SK-N-SH (cell line): ENCODE results near the gene CLASP1. TPM values are rescaled to one million over a fixed set of nuclear protein-coding genes. Genes with fewer than 3 reads are reported as not detected.
A peak's percentile ranks its signal among the peaks of the same experiment; 100 is the strongest.

Source experiments
- CTCF ChIA-PET: fragments of 300-600, 350-600 bp; formaldehyde crosslinking; extraction: SDS; loops from one replicate; lab custom pipeline; 2021; lab: Yijun Ruan, JAX
- POLR2A ChIA-PET: fragments of 350-600 bp; sonication (Branson Sonifier 250); formaldehyde crosslinking; extraction: SDS; loops from one replicate; lab custom pipeline; 2020; ENCODE audit warnings: antibody characterized with exemption, inconsistent platforms; lab: Yijun Ruan, JAX
- DNase-seq: peaks from one replicate; pipeline ENCODE4 v3.0.0; 2012
- H2AFZ ChIP-seq: fragments of 200-600 bp; sonication (generic); 2 replicates; pipeline ENCODE4 v1.8.1; 2016; ENCODE audit warnings: antibody characterized with exemption, mild to moderate bottlenecking, low read depth
- H3F3A ChIP-seq: fragments of 200-600 bp; sonication (generic); replicated peaks from 2 replicates; pipeline ENCODE3; 2016; ENCODE audit warnings: antibody characterized with exemption, mild to moderate bottlenecking; ENCODE audit not compliant: insufficient read depth
- H3K27ac ChIP-seq, 2 experiments: fragments of 200-500 bp in 1 of 2; fragments of 200-600 bp in 1 of 2; sonication (Bioruptor generic) in 1 of 2; sonication (generic), shearing (Covaris generic) in 1 of 2; 2 replicates each; pipeline versions ENCODE4 v1.5.1 to v1.6.1; 2014 to 2016; ENCODE audit warnings: low read depth in 2 of 2, inconsistent platforms in 1 of 2, low read length in 1 of 2, mild to moderate bottlenecking in 1 of 2, mixed read lengths in 1 of 2
- H3K27me3 ChIP-seq: fragments of 200-600 bp; sonication (generic), shearing (Covaris generic); 2 replicates; pipeline ENCODE4 v1.6.1; 2016; ENCODE audit warnings: mixed run types; ENCODE audit not compliant: insufficient read depth
- H3K36me3 ChIP-seq, 2 experiments: fragments of 200-500 bp in 1 of 2; fragments of 200-600 bp in 1 of 2; sonication (Bioruptor generic) in 1 of 2; sonication (generic) in 1 of 2; replicated peaks in 1 of 2; 2 replicates each; pipeline versions ENCODE3 to v1.5.1; 2014 to 2016; ENCODE audit warnings: low read length in 1 of 2, mild to moderate bottlenecking in 1 of 2; ENCODE audit not compliant: insufficient read depth in 2 of 2, control insufficient read depth in 1 of 2
- H3K4me1 ChIP-seq, 2 experiments: fragments of 200-500 bp in 1 of 2; fragments of 200-600 bp in 1 of 2; sonication (Bioruptor generic) in 1 of 2; sonication (generic), shearing (Covaris generic) in 1 of 2; 2 replicates each; pipeline versions ENCODE4 v1.5.1 to v1.6.1; 2014 to 2016; ENCODE audit warnings: low read depth in 1 of 2, low read length in 1 of 2, mixed run types in 1 of 2; ENCODE audit not compliant: insufficient read depth in 2 of 2, control insufficient read depth in 1 of 2
- H3K4me2 ChIP-seq: fragments of 200-600 bp; sonication (generic), shearing (Covaris generic); 2 replicates; pipeline ENCODE4 v1.6.1; 2017; ENCODE audit warnings: mixed run types
- H3K4me3 ChIP-seq, 2 experiments: fragments of 200-500 bp in 1 of 2; fragments of 200-600 bp in 1 of 2; sonication (Bioruptor generic) in 1 of 2; sonication (generic), shearing (Covaris generic) in 1 of 2; 2 replicates each; pipeline versions ENCODE4 v1.5.1 to v1.8.1; 2014 to 2016; ENCODE audit warnings: low read depth in 2 of 2, inconsistent platforms in 1 of 2, low read length in 1 of 2, mild to moderate bottlenecking in 1 of 2, mixed read lengths in 1 of 2, moderate library complexity in 1 of 2
- H3K79me2 ChIP-seq: fragments of 200-600 bp; sonication (generic); 2 replicates; pipeline ENCODE4 v1.8.1; 2017; ENCODE audit warnings: mild to moderate bottlenecking; ENCODE audit not compliant: insufficient read depth
- H3K9ac ChIP-seq: fragments of 200-600 bp; sonication (generic); 2 replicates; pipeline ENCODE4 v1.6.1; 2017; ENCODE audit warnings: mixed run types
- H3K9me2 ChIP-seq: fragments of 200-600 bp; sonication (generic); 2 replicates; pipeline ENCODE4 v1.6.1; 2017; ENCODE audit warnings: mixed run types
- H3K9me3 ChIP-seq: fragments of 200-600 bp; sonication (generic); 2 replicates; pipeline ENCODE4 v1.6.1; 2017; ENCODE audit warnings: mixed run types, mild to moderate bottlenecking, moderate library complexity
- H4K20me1 ChIP-seq: fragments of 200-600 bp; sonication (generic); 2 replicates; pipeline ENCODE4 v1.6.1; 2017; ENCODE audit warnings: mild to moderate bottlenecking, mixed run types; ENCODE audit not compliant: insufficient read depth
- EP300 ChIP-seq, 2 experiments: IDR thresholded peaks; 2 replicates each; pipeline versions ENCODE4 v1.4.0 to v1.6.1; 2012; ENCODE audit warnings: borderline replicate concordance in 1 of 2, low read depth in 1 of 2, low read length in 1 of 2
- FOSL2 ChIP-seq: IDR thresholded peaks from 2 replicates; pipeline ENCODE4 v1.4.0; 2012; ENCODE audit warnings: low read depth, mild to moderate bottlenecking, moderate library complexity, borderline replicate concordance
- JUND ChIP-seq: IDR thresholded peaks from 2 replicates; pipeline ENCODE4 v1.4.0; 2012
- NRF1 ChIP-seq: IDR thresholded peaks from 2 replicates; pipeline ENCODE4 v1.6.1; 2012; ENCODE audit warnings: low read depth, mild to moderate bottlenecking, low read length
- RCOR1 ChIP-seq: fragments of 150-350 bp; IDR thresholded peaks from 2 replicates; pipeline ENCODE4 v1.6.1; 2017; ENCODE audit warnings: antibody characterized with exemption, low read length
- SIN3A ChIP-seq: IDR thresholded peaks from 2 replicates; pipeline ENCODE4 v1.6.1; 2012; ENCODE audit warnings: low read depth, mild to moderate bottlenecking, low read length, moderate library complexity, borderline replicate concordance
- SMC3 ChIP-seq: IDR thresholded peaks from 2 replicates; pipeline ENCODE4 v1.6.1; 2012; ENCODE audit warnings: low read depth, low read length, improper control_type of control experiment
- TAF1 ChIP-seq: IDR thresholded peaks from 2 replicates; pipeline ENCODE4 v1.6.1; 2012; ENCODE audit warnings: low read depth, mild to moderate bottlenecking, low read length, moderate library complexity, borderline replicate concordance
- YY1 ChIP-seq: IDR thresholded peaks from 2 replicates; pipeline ENCODE4 v1.4.0; 2012; ENCODE audit warnings: low read depth, mild to moderate bottlenecking
- WGBS: methylation state at CpG from one replicate; pipeline ENCODE4 v1.1.6; 2017; ENCODE audit warnings: low lambda C conversion rate; 5-methylcytosine and 5-hydroxymethylcytosine counted together
- polyA plus RNA-seq, 3 experiments: library from polyadenylated mRNA; depleted of rRNA; stranded (reverse); fragments of >200 nt; gene quantifications; 2 replicates each; pipeline ENCODE4 v1.2.3, GENCODE V29; 2012
- TF ChIP-seq, protein P1 (sequence below): IDR thresholded peaks from 2 replicates; pipeline ENCODE4; 2012
- TF ChIP-seq, protein P2 (sequence below): IDR thresholded peaks from 2 replicates; pipeline ENCODE4 v1.6.1; 2012; ENCODE audit warnings: mild to moderate bottlenecking, low read depth, low read length, moderate library complexity
- TF ChIP-seq, protein P3 (sequence below): IDR thresholded peaks from 2 replicates; pipeline ENCODE4 v1.4.0; 2012; ENCODE audit warnings: low read depth, borderline replicate concordance

Gene CLASP1
- polyA plus RNA-seq, 1 of the 3 experiments (the other 2 are of a cell fraction): 4.9 TPM

DNA sequence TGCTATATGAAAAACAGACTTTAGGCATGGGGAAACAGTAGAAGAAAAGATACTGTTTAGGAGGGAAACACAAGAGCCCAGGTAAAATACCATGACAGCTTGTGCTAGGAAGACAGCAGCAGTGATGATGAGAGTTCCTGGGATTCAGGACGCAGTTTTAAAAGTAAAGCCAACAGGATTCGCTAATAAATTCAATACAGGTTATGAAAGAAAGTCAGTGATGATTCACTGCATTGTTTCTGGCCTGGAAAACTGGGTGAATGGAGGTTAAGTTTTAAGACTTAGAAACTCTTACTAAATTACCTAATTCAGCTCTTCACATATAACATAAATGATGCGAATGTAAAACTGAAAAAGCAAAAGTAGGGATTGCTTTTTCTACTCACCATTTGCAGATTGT, 146.5 kb downstream of the CLASP1 start:
- CTCF ChIA-PET: no interaction called here
- peak overlapping the region in 1 of 2 experiments; percentile 34; a peak in 2 of 4 replicates for H3K27ac ChIP-seq
- H3K79me2 ChIP-seq: peaks cover 35% of the 10 kb centered on the region
- H4K20me1 ChIP-seq: no peaks in the 10 kb centered on the region
- H3K9ac ChIP-seq: no peak overlapping the region
- peaks cover 10% of the 10 kb centered on the region for H3F3A ChIP-seq
- no peaks in the 10 kb centered on the region for H3K9me2 ChIP-seq
- DNase-seq: no peak
- no peaks in the 10 kb centered on the region for H3K9me3 ChIP-seq
- WGBS: 95% methylated on average over 3 of the region's 3 CpGs
- peak overlapping the region; percentile 34; the same call in 1 of the 2 replicates for H3K4me2 ChIP-seq
- TF ChIP-seq, protein P1, sequence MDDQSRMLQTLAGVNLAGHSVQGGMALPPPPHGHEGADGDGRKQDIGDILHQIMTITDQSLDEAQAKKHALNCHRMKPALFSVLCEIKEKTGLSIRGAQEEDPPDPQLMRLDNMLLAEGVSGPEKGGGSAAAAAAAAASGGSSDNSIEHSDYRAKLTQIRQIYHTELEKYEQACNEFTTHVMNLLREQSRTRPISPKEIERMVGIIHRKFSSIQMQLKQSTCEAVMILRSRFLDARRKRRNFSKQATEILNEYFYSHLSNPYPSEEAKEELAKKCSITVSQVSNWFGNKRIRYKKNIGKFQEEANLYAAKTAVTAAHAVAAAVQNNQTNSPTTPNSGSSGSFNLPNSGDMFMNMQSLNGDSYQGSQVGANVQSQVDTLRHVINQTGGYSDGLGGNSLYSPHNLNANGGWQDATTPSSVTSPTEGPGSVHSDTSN: no peak
- no peak for TF ChIP-seq JUND
- TF ChIP-seq EP300 (IDR thresholded peaks at IDR 0.05; ENCODE audit: borderline replicate concordance in 1 of 2, low read depth in 1 of 2, low read length in 1 of 2): no peak
- no peak for TF ChIP-seq FOSL2
- no peak for TF ChIP-seq TAF1
- TF ChIP-seq SMC3: no peak
- no peak for TF ChIP-seq NRF1
- no peak for TF ChIP-seq YY1
- TF ChIP-seq, protein P2, sequence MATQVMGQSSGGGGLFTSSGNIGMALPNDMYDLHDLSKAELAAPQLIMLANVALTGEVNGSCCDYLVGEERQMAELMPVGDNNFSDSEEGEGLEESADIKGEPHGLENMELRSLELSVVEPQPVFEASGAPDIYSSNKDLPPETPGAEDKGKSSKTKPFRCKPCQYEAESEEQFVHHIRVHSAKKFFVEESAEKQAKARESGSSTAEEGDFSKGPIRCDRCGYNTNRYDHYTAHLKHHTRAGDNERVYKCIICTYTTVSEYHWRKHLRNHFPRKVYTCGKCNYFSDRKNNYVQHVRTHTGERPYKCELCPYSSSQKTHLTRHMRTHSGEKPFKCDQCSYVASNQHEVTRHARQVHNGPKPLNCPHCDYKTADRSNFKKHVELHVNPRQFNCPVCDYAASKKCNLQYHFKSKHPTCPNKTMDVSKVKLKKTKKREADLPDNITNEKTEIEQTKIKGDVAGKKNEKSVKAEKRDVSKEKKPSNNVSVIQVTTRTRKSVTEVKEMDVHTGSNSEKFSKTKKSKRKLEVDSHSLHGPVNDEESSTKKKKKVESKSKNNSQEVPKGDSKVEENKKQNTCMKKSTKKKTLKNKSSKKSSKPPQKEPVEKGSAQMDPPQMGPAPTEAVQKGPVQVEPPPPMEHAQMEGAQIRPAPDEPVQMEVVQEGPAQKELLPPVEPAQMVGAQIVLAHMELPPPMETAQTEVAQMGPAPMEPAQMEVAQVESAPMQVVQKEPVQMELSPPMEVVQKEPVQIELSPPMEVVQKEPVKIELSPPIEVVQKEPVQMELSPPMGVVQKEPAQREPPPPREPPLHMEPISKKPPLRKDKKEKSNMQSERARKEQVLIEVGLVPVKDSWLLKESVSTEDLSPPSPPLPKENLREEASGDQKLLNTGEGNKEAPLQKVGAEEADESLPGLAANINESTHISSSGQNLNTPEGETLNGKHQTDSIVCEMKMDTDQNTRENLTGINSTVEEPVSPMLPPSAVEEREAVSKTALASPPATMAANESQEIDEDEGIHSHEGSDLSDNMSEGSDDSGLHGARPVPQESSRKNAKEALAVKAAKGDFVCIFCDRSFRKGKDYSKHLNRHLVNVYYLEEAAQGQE: no peak
- TF ChIP-seq SIN3A: no peak
- POLR2A ChIA-PET: no interaction called here
- peaks cover 2 to 25% of the 10 kb centered on the region in 2 experiments; a peak in 2 of 4 replicates for H3K4me1 ChIP-seq
- H3K4me3 ChIP-seq: no peak overlapping the region
- H2AFZ ChIP-seq: no peak overlapping the region
- H3K27me3 ChIP-seq: no peaks in the 10 kb centered on the region
- peaks cover 26 to 35% of the 10 kb centered on the region in 2 experiments for H3K36me3 ChIP-seq

DNA sequence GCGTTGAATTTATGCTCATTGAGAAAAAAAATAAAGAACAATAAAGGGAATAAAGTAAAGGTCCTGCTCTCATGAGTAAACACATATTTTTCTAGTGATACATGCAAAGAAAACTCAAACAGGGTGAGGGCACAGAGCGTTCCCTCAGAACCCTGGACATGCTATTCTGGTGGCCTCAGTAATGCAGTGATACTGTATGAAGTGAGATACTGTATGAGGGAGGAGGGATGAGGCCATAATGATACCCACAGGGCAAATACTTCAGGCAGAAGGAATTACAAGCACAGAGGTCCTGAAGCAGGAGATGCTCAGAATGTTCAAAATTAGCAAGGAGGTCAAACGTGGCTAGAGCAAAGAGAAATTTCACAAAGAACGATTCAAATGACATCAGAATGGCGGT, 147.0 kb downstream of the CLASP1 start:
- no peak overlapping the region for H3K9ac ChIP-seq
- no peaks in the 10 kb centered on the region for H3K9me3 ChIP-seq
- peak; percentile 27; the same call in 1 of the 2 replicates for TF ChIP-seq FOSL2
- TF ChIP-seq, protein P2: no peak
- TF ChIP-seq, protein P3, sequence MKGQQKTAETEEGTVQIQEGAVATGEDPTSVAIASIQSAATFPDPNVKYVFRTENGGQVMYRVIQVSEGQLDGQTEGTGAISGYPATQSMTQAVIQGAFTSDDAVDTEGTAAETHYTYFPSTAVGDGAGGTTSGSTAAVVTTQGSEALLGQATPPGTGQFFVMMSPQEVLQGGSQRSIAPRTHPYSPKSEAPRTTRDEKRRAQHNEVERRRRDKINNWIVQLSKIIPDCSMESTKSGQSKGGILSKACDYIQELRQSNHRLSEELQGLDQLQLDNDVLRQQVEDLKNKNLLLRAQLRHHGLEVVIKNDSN: no peak
- no peak for TF ChIP-seq YY1
- TF ChIP-seq RCOR1: no peak
- ChIA-PET POLR2A (no interaction called here), CTCF (no interaction called here)
- H3K4me1 ChIP-seq: peaks cover 2 to 25% of the 10 kb centered on the region in 2 experiments; a peak in 2 of 4 replicates
- WGBS: 84% methylated on average over 5 of the region's 5 CpGs
- H3K79me2 ChIP-seq: peaks cover 29% of the 10 kb centered on the region
- H2AFZ ChIP-seq: no peak overlapping the region
- H3K4me3 ChIP-seq: no peak overlapping the region
- peak overlapping the region; percentile 8 to 34; a peak in 2 of 4 replicates for H3K27ac ChIP-seq
- no peaks in the 10 kb centered on the region for H3K9me2 ChIP-seq
- H3F3A ChIP-seq: peaks cover 10% of the 10 kb centered on the region
- no peak for DNase-seq
- peaks cover 26 to 30% of the 10 kb centered on the region in 2 experiments for H3K36me3 ChIP-seq
- no peaks in the 10 kb centered on the region for H4K20me1 ChIP-seq
- peak overlapping the region; percentile 34; the same call in 1 of the 2 replicates for H3K4me2 ChIP-seq
- H3K27me3 ChIP-seq: no peaks in the 10 kb centered on the region
